Measurements from ENCODE around the gene PRR14. TPM values are rescaled to one million over a fixed set of nuclear protein-coding genes. Genes with fewer than 3 reads are reported as not detected.

The PRR14 gene
- polyA plus RNA-seq, 1 of the 3 experiments (the other 2 are of a cell fraction) = 13.5 TPM

- TF ChIP-seq, protein P1, sequence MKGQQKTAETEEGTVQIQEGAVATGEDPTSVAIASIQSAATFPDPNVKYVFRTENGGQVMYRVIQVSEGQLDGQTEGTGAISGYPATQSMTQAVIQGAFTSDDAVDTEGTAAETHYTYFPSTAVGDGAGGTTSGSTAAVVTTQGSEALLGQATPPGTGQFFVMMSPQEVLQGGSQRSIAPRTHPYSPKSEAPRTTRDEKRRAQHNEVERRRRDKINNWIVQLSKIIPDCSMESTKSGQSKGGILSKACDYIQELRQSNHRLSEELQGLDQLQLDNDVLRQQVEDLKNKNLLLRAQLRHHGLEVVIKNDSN (IDR thresholded peaks at IDR 0.05; ENCODE audit: borderline replicate concordance, low read depth) = no peak
- TF ChIP-seq YY1 (IDR thresholded peaks at IDR 0.05; ENCODE audit: low read depth) = no peak
- TF ChIP-seq GATA2 (CRISPR knock-in tag; IDR thresholded peaks at IDR 0.05) = no peak
- TF ChIP-seq EZH2phosphoT487 (IDR thresholded peaks at IDR 0.05; ENCODE audit: borderline replicate concordance, low read depth) = no peak
- Histone ChIP-seq H3K9me3 (no peaks in the 10 kb centered on the region), H2AFZ (ENCODE audit: low read depth) (no peak overlapping the region), H3K9me2 (no peaks in the 10 kb centered on the region), H3F3A (replicated peaks; ENCODE audit: insufficient read depth) (peaks cover 10% of the 10 kb centered on the region), H3K36me3 (replicated peaks in 1 of 2; ENCODE audit: control insufficient read depth in 1 of 2, insufficient read depth in 2 of 2, low read length in 1 of 2) (peaks cover 47 to 81% of the 10 kb centered on the region in 2 experiments), H3K9ac (no peak overlapping the region), H4K20me1 (ENCODE audit: insufficient read depth) (peaks cover 26% of the 10 kb centered on the region; the same call in 1 of the 2 replicates), H3K27me3 (ENCODE audit: insufficient read depth) (no peaks in the 10 kb centered on the region), H3K27ac (ENCODE audit: low read depth in 2 of 2, low read length in 1 of 2) (no peak overlapping the region), H3K79me2 (ENCODE audit: insufficient read depth) (peaks cover 26% of the 10 kb centered on the region), H3K4me2 (no peak overlapping the region), H3K4me3 (ENCODE audit: low read depth in 2 of 2, low read length in 1 of 2) (no peak overlapping the region), H3K4me1 (ENCODE audit: control insufficient read depth in 1 of 2, insufficient read depth in 2 of 2, low read depth in 1 of 2, low read length in 1 of 2) (peaks cover 0 to 3% of the 10 kb centered on the region in 2 experiments; a peak in 1 of 4 replicates)
- POLR2A ChIA-PET = no interaction called here
- no peak for DNase-seq
- 84% methylated on average over 7 of the region's 7 CpGs for WGBS (ENCODE audit: low lambda C conversion rate)
- CTCF ChIA-PET = interaction anchor here (0.9 kb wide), 1 partner anchor 12 kb away, joined by 3 read pairs; no protein-coding TSS in a partner anchor
These were observed 15.9 kb downstream of the PRR14 start for GRCh38 chr16:30666681-30667080.

- POLR2A ChIA-PET = no interaction called here
- TF ChIP-seq USF2 (IDR thresholded peaks at IDR 0.05; ENCODE audit: borderline replicate concordance, low read depth, low read length) (no peak), EP300 (IDR thresholded peaks at IDR 0.05; ENCODE audit: borderline replicate concordance in 1 of 2, low read depth in 1 of 2, low read length in 1 of 2) (no peak), RAD21 (IDR thresholded peaks at IDR 0.05; ENCODE audit: low read length) (no peak), GATA2 (CRISPR knock-in tag; IDR thresholded peaks at IDR 0.05) (no peak), MEF2A (IDR thresholded peaks at IDR 0.05; ENCODE audit: borderline replicate concordance, low read depth) (no peak), NRF1 (IDR thresholded peaks at IDR 0.05; ENCODE audit: low read depth, low read length) (no peak), SIN3A (IDR thresholded peaks at IDR 0.05; ENCODE audit: borderline replicate concordance, low read depth, low read length) (no peak), ELF1 (IDR thresholded peaks at IDR 0.05) (no peak), FOXJ3 (CRISPR knock-in tag; IDR thresholded peaks at IDR 0.05) (no peak), JUND (IDR thresholded peaks at IDR 0.05) (no peak), TAF1 (IDR thresholded peaks at IDR 0.05; ENCODE audit: borderline replicate concordance, low read depth, low read length) (no peak), CHD2 (IDR thresholded peaks at IDR 0.05; ENCODE audit: low read length, partially characterized antibody) (no peak)
- TF ChIP-seq, protein P2, sequence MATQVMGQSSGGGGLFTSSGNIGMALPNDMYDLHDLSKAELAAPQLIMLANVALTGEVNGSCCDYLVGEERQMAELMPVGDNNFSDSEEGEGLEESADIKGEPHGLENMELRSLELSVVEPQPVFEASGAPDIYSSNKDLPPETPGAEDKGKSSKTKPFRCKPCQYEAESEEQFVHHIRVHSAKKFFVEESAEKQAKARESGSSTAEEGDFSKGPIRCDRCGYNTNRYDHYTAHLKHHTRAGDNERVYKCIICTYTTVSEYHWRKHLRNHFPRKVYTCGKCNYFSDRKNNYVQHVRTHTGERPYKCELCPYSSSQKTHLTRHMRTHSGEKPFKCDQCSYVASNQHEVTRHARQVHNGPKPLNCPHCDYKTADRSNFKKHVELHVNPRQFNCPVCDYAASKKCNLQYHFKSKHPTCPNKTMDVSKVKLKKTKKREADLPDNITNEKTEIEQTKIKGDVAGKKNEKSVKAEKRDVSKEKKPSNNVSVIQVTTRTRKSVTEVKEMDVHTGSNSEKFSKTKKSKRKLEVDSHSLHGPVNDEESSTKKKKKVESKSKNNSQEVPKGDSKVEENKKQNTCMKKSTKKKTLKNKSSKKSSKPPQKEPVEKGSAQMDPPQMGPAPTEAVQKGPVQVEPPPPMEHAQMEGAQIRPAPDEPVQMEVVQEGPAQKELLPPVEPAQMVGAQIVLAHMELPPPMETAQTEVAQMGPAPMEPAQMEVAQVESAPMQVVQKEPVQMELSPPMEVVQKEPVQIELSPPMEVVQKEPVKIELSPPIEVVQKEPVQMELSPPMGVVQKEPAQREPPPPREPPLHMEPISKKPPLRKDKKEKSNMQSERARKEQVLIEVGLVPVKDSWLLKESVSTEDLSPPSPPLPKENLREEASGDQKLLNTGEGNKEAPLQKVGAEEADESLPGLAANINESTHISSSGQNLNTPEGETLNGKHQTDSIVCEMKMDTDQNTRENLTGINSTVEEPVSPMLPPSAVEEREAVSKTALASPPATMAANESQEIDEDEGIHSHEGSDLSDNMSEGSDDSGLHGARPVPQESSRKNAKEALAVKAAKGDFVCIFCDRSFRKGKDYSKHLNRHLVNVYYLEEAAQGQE (IDR thresholded peaks at IDR 0.05; ENCODE audit: low read depth, low read length) = no peak
- TF ChIP-seq, protein P3, sequence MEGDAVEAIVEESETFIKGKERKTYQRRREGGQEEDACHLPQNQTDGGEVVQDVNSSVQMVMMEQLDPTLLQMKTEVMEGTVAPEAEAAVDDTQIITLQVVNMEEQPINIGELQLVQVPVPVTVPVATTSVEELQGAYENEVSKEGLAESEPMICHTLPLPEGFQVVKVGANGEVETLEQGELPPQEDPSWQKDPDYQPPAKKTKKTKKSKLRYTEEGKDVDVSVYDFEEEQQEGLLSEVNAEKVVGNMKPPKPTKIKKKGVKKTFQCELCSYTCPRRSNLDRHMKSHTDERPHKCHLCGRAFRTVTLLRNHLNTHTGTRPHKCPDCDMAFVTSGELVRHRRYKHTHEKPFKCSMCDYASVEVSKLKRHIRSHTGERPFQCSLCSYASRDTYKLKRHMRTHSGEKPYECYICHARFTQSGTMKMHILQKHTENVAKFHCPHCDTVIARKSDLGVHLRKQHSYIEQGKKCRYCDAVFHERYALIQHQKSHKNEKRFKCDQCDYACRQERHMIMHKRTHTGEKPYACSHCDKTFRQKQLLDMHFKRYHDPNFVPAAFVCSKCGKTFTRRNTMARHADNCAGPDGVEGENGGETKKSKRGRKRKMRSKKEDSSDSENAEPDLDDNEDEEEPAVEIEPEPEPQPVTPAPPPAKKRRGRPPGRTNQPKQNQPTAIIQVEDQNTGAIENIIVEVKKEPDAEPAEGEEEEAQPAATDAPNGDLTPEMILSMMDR (IDR thresholded peaks at IDR 0.05) = no peak
- TF ChIP-seq, protein P4, sequence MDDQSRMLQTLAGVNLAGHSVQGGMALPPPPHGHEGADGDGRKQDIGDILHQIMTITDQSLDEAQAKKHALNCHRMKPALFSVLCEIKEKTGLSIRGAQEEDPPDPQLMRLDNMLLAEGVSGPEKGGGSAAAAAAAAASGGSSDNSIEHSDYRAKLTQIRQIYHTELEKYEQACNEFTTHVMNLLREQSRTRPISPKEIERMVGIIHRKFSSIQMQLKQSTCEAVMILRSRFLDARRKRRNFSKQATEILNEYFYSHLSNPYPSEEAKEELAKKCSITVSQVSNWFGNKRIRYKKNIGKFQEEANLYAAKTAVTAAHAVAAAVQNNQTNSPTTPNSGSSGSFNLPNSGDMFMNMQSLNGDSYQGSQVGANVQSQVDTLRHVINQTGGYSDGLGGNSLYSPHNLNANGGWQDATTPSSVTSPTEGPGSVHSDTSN (IDR thresholded peaks at IDR 0.05) = no peak
These were observed 16.7 kb downstream of the PRR14 start for GRCh38 chr16:30667361-30667905.

More at GRCh38 chr16:30667361-30667905, 16.7 kb downstream of the PRR14 start:
- Histone ChIP-seq H3F3A (replicated peaks; ENCODE audit: insufficient read depth) (peaks cover 10% of the 10 kb centered on the region), H3K9me3 (no peaks in the 10 kb centered on the region), H3K27ac (ENCODE audit: low read depth in 2 of 2, low read length in 1 of 2) (no peak overlapping the region), H3K79me2 (ENCODE audit: insufficient read depth) (peaks cover 19% of the 10 kb centered on the region), H3K4me3 (ENCODE audit: low read depth in 2 of 2, low read length in 1 of 2) (no peak overlapping the region), H2AFZ (ENCODE audit: low read depth) (no peak overlapping the region), H3K4me2 (no peak overlapping the region), H3K9me2 (no peaks in the 10 kb centered on the region), H3K4me1 (ENCODE audit: control insufficient read depth in 1 of 2, insufficient read depth in 2 of 2, low read depth in 1 of 2, low read length in 1 of 2) (no peaks in the 10 kb centered on the region), H3K36me3 (replicated peaks in 1 of 2; ENCODE audit: control insufficient read depth in 1 of 2, insufficient read depth in 2 of 2, low read length in 1 of 2) (peaks cover 39 to 73% of the 10 kb centered on the region in 2 experiments), H4K20me1 (ENCODE audit: insufficient read depth) (peaks cover 20% of the 10 kb centered on the region; the same call in 1 of the 2 replicates), H3K9ac (no peak overlapping the region), H3K27me3 (ENCODE audit: insufficient read depth) (no peaks in the 10 kb centered on the region)
- 93% methylated on average over 8 of the region's 11 CpGs for WGBS (ENCODE audit: low lambda C conversion rate)
- CTCF ChIA-PET = interaction anchor here (2.3 kb wide), 1 partner anchor 26 kb away, joined by 7 read pairs; no protein-coding TSS in a partner anchor
- DNase-seq = no peak

Measured in SK-N-SH (cell line).